Stimulated activated CD4-positive, alpha-beta T cell treated with anti-CD3 and anti-CD28 coated beads, Interleukin-1b, Interleukin-23, amount 100 ng/mL, for 48 hours (primary cell): Measurements from ENCODE around the gene COL6A1.
"Not testable (repeated sequence)": the region's sequence is repeated elsewhere in the genome, so short reads cannot be mapped to it uniquely, and the experiment has no call there.

Source experiments
- DNase-seq: peaks from one replicate; pipeline ENCODE4 v3.0.0-alpha.2; 2020

Gene COL6A1

GRCh38 chr21:46029186-46029924 lies 47.8 kb downstream of the COL6A1 start:
- DNase-seq: no peak

- no peak for DNase-seq
These were observed 49.9 kb downstream of the COL6A1 start for GRCh38 chr21:46031484-46031883.

- DNase-seq: no peak
These were observed 50.5 kb downstream of the COL6A1 start for GRCh38 chr21:46032100-46032499.

- DNase-seq: no peak
These were observed 52.1 kb downstream of the COL6A1 start for GRCh38 chr21:46033410-46034400.

GRCh38 chr21:46035809-46036695 lies 54.5 kb downstream of the COL6A1 start:
- DNase-seq: no peak

- no peak for DNase-seq
These were observed 55.2 kb downstream of the COL6A1 start for GRCh38 chr21:46036696-46037330.

- no peak for DNase-seq
These were observed 56.1 kb downstream of the COL6A1 start for GRCh38 chr21:46037331-46038325.

GRCh38 chr21:46038341-46038829 lies 56.8 kb downstream of the COL6A1 start:
- no peak for DNase-seq

- no peak for DNase-seq
These were observed 57.4 kb downstream of the COL6A1 start for GRCh38 chr21:46038871-46039397.

- no peak for DNase-seq
These were observed 58.5 kb downstream of the COL6A1 start for GRCh38 chr21:46039891-46040660.

GRCh38 chr21:46040707-46041106 lies 59.1 kb downstream of the COL6A1 start:
- DNase-seq: no peak

- no peak for DNase-seq
These were observed 59.6 kb downstream of the COL6A1 start for GRCh38 chr21:46041183-46041582.

- DNase-seq: no peak
These were observed 63.6 kb downstream of the COL6A1 start for GRCh38 chr21:46045154-46045553.

GRCh38 chr21:46046471-46046870 lies 64.9 kb downstream of the COL6A1 start:
- DNase-seq: no peak

- not testable (repeated sequence) for DNase-seq
These were observed 65.3 kb downstream of the COL6A1 start for GRCh38 chr21:46046906-46047305.

GRCh38 chr21:46048926-46049889 lies 67.6 kb downstream of the COL6A1 start:
- no peak for DNase-seq

GRCh38 chr21:46049890-46050667 lies 68.5 kb downstream of the COL6A1 start:
- no peak for DNase-seq
